Stomach (tissue), 4 donors: ENCODE data around the gene CYP2W1.

Experiments used
- POLR2A ChIP-seq, 4 donors: fragments of 450-650 bp; IDR thresholded peaks; one replicate each; pipeline ENCODE4 v1.6.1; 2016; ENCODE audit warnings: antibody characterized with exemption in 4 of 4, control low read depth in 2 of 4, mild to moderate bottlenecking in 1 of 4, moderate library complexity in 1 of 4
- POLR2AphosphoS5 ChIP-seq, 3 donors: sonication (generic); formaldehyde crosslinking; IDR thresholded peaks; one replicate each; pipeline ENCODE4 v1.6.1; 2016; ENCODE audit warnings: antibody characterized with exemption in 3 of 3
- TF ChIP-seq, protein P1 (sequence below), 7 experiments: fragments of 450-650 bp in 4 of 7; fragments of 200-600 bp in 3 of 7; sonication (generic) in 3 of 7; IDR thresholded peaks; one replicate each; pipeline ENCODE4 v1.5.1; 2016 to 2019; ENCODE audit warnings: antibody characterized with exemption in 7 of 7, control low read depth in 2 of 7, mild to moderate bottlenecking in 1 of 7

- TF ChIP-seq, protein P1, sequence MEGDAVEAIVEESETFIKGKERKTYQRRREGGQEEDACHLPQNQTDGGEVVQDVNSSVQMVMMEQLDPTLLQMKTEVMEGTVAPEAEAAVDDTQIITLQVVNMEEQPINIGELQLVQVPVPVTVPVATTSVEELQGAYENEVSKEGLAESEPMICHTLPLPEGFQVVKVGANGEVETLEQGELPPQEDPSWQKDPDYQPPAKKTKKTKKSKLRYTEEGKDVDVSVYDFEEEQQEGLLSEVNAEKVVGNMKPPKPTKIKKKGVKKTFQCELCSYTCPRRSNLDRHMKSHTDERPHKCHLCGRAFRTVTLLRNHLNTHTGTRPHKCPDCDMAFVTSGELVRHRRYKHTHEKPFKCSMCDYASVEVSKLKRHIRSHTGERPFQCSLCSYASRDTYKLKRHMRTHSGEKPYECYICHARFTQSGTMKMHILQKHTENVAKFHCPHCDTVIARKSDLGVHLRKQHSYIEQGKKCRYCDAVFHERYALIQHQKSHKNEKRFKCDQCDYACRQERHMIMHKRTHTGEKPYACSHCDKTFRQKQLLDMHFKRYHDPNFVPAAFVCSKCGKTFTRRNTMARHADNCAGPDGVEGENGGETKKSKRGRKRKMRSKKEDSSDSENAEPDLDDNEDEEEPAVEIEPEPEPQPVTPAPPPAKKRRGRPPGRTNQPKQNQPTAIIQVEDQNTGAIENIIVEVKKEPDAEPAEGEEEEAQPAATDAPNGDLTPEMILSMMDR (IDR thresholded peaks at IDR 0.05) = no peak
- TF ChIP-seq POLR2AphosphoS5 (IDR thresholded peaks at IDR 0.05) (peak in 2 of 3 donors; percentile 15 to 57), POLR2A (IDR thresholded peaks at IDR 0.05) (no peak)
Observed at GRCh38 chr7:953547-954327, 29.2 kb upstream of the CYP2W1 start.
